ENCODE measurements around the gene BDKRB2.

The BDKRB2 gene

DNA sequence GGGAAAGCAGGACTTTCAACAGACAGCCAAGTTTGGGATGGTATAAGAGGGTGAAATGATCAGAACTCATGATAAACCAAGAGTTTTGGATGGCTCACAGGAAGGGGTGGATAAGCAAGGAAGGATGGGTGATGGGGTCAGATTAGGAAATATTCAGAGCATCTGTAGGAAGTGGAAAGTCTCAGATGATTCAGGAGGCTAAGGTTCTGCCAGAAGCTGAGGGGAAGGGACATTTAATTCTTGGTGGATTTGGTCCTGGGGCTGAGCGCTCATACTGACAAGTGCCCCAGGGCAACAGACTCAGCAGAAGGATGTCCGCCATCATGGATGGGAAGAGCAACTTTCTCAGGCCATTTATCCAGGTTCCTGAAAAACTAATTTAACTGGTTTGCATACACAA lies 28.4 kb upstream of the BDKRB2 start:
- DNase-seq (ENCODE audit: low read depth in 3 of 3, low spot score in 1 of 3), result no peak

DNA sequence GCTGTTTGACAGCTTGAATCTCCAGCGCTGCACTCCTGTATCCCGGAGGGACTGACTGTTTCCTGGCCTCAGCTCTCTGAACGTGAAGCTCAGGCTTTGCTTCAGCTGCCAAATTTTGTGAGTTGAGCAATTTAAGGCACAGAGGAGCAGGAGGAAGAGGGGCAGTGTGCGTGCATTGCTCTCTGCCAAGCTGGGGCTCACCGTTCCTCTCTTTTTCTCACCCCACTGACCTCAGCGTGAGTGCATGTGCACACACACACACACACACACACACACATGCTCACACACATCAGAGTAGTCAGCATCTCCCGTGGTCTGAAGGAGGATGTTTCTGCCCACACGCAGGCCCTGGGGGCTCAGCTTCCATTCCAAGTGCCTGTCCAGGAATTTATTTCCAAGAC lies 27.8 kb upstream of the BDKRB2 start:
- DNase-seq (ENCODE audit: low read depth in 3 of 3, low spot score in 1 of 3), result no peak

- DNase-seq (ENCODE audit: low read depth in 3 of 3, low spot score in 1 of 3), result no peak
Measured at GRCh38 chr14:96177766-96178375, 26.8 kb upstream of the BDKRB2 start.

DNA sequence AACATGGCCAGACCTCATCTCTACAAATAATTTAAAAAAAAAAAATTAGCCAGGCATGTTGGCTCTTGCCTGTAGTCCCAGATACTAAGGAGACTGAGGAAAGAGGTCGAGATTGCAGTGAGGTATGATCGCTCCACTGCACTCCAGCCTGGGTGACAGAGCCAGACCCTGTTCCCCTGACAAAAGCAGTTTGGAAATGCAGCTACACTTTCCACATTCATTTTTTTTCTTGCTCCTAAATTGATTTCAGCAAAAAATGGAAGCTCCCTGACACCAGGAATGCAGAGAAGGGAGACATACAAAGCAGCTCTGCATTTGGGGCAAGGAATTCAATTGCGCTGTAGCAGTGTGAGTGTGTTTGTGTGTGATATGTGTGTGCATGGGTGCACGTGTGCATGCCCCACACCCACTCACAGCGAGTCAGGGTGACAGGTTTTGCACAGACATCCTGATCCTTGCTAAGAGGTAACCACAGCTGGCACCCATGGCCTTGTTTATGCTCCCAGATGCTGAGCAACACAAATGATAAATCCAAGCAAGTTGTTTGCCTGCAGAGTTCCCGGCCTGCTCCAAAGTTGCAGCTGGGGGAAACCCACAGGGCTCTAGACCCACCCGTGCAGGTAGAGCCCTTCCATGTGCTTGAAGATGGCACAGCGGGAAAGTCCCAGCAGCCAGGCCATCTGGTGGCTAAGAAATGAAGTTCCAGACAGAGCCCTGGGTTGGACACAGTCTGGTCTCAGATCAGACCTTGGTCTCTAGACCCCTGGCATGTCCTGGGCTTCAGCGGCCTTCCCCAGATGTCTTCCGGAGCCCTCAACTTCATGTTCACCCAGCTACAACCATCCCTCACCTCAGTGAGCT lies 25.9 kb upstream of the BDKRB2 start:
- no peak for DNase-seq (ENCODE audit: low read depth in 3 of 3, low spot score in 1 of 3)

DNA sequence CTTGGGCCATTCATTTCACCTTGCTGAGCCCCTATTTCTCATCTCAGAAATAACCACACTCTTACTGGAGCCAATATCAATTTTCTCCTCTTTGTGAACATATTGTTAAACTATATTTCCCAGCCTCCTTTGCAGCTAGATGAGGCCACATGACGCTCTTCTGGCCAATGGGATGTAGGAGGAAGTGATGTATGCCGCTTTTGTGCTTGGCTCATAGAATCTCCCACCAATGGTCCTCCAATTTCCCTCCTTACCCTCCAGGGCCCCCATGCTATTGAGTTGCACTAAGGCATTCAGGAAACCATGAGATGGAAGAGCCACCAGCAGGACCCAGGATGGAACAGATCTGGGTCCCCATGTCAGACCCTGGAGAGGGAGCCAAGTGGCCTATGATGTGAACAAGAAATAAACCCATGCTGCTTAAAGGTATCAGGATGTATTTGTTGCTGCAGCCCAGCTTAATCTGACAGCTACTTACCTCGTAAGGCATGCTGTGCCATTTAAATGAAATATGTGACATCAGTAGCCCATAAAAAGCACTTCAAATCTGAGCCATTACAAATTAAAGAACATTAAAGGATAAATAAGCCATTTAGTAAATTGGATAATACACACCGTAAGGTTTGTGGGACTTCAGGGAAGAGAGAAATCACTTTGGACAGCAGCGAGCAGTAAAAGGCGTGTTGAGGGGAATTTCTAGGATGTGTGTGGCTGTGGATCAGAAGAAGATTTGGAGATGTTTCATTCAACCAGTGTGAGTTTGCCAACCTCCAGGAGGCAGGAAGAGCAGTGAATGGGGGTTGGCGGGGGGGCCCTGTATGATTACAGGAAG lies 24.4 kb upstream of the BDKRB2 start:
- DNase-seq (ENCODE audit: low read depth in 3 of 3, low spot score in 1 of 3), result no peak

- DNase-seq (ENCODE audit: low read depth in 3 of 3, low spot score in 1 of 3), result no peak
Measured at GRCh38 chr14:96181186-96182056, 23.2 kb upstream of the BDKRB2 start.

- DNase-seq (ENCODE audit: low read depth in 3 of 3, low spot score in 1 of 3), result no peak
Measured at GRCh38 chr14:96182546-96182945, 22.1 kb upstream of the BDKRB2 start.

GRCh38 chr14:96184737-96185136 lies 19.9 kb upstream of the BDKRB2 start:
- no peak for DNase-seq (ENCODE audit: low read depth in 3 of 3, low spot score in 1 of 3)

GRCh38 chr14:96187216-96188031 lies 17.2 kb upstream of the BDKRB2 start:
- no peak for DNase-seq (ENCODE audit: low read depth in 3 of 3, low spot score in 1 of 3)

DNA sequence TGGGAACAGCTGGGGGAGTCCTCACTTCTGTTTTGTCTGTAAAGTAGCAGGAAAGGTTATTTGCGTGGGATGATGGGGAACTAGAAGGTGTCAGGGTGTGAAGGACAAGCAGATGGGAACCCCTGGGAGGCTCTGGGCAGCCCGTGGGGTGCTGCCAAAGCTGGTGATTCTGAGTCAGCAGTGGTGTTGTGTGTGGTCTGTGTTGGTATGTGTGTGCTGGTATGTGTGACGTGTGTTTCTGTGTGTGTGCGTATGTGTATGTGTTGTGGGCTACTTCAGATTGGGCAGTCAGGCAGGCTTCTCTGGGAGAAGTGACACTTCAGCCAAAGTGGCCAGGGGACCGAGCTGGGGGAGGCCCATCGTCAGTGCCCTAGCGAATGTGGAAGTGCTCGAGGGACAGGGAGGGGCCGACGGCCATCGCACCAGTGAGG lies 15.3 kb upstream of the BDKRB2 start:
- DNase-seq (ENCODE audit: low read depth in 3 of 3, low spot score in 1 of 3), result no peak

GRCh38 chr14:96191353-96191752 lies 13.3 kb upstream of the BDKRB2 start:
- no peak for DNase-seq (ENCODE audit: low read depth in 3 of 3, low spot score in 1 of 3)

- no peak for DNase-seq (ENCODE audit: low read depth in 3 of 3, low spot score in 1 of 3)
Measured at GRCh38 chr14:96191841-96192462, 12.7 kb upstream of the BDKRB2 start.

- no peak for DNase-seq (ENCODE audit: low read depth in 3 of 3, low spot score in 1 of 3)
Measured at GRCh38 chr14:96192975-96193805, 11.4 kb upstream of the BDKRB2 start.

DNA sequence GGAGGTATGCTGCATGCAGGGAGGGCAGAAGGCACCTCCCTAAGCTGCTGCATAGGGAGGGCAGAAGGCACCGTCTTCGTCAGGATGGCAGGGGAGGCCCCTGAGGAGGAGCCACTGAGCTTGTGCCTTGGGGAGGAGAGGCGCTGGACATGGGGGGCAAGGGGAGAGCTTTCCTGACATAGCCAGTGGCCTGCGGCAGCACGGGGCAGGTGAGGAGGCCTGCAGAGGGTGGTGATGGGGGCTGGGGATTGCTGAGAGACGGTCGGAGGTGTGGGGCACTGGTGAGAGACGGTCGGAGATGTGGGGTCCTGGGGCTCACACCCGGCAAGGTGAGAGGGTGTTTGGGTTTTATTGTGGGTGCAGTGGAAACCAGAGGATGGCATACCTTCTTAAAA lies 10.4 kb upstream of the BDKRB2 start:
- DNase-seq (ENCODE audit: low read depth in 3 of 3, low spot score in 1 of 3), result no peak

GRCh38 chr14:96194657-96195431 lies 9.8 kb upstream of the BDKRB2 start:
- no peak for DNase-seq (ENCODE audit: low read depth in 3 of 3, low spot score in 1 of 3)

GRCh38 chr14:96195441-96196081 lies 9.1 kb upstream of the BDKRB2 start:
- DNase-seq (ENCODE audit: low read depth in 3 of 3, low spot score in 1 of 3), result no peak

DNA sequence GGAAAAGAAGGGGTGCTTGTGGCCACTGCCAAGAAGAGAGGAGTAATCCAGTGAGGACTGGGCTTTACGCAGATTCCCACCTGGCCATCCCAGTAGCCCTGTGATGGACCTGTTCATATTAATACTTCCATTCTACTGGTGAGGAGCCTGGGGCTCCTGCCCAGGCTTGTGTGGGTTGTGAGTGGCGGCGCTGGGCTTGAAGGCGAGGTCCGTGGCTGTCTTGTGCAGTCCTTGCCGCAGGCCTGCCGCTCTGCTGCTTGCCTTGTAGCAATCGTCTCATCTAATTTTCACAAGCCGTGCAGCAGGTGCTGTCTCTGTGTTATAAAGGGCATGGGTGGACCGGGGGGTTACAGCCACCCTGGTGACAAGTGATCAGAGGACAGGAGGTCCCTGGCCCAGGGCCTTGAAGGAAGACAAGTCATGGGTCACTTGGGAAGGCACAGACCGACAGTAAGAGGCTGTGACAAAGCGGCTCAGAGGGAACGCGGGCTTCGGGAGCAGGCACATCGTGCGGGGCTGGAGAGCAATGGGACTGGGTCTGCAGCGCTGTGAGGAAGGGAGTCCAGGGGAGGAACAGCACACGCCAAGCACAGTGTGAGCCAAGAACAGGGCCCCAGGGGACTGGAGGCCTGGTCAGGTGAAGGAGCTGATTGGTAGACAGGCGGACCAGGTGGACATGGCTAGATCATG lies 7.3 kb upstream of the BDKRB2 start:
- DNase-seq (ENCODE audit: low read depth in 3 of 3, low spot score in 1 of 3), result no peak
